Fibroblast of lung (primary cell): ENCODE results near the gene CLPTM1L.

Experiments used
- EZH2 ChIP-seq: IDR thresholded peaks from 2 replicates; pipeline ENCODE4 v1.5.1; 2012; ENCODE audit warnings: low read length, control low read depth, mild to moderate bottlenecking; ENCODE audit errors: missing control alignments
- TF ChIP-seq, protein P1 (sequence below), 2 donors: IDR thresholded peaks in 1 of 2; conservative IDR thresholded peaks in 1 of 2; 1 replicate in 1 of 2; 2 replicates in 1 of 2; pipeline ENCODE4 v1.5.1; 2011 to 2012; ENCODE audit warnings: low read length in 2 of 2, control low read depth in 1 of 2, inconsistent platforms in 1 of 2, low read depth in 1 of 2, mild to moderate bottlenecking in 1 of 2

DNA sequence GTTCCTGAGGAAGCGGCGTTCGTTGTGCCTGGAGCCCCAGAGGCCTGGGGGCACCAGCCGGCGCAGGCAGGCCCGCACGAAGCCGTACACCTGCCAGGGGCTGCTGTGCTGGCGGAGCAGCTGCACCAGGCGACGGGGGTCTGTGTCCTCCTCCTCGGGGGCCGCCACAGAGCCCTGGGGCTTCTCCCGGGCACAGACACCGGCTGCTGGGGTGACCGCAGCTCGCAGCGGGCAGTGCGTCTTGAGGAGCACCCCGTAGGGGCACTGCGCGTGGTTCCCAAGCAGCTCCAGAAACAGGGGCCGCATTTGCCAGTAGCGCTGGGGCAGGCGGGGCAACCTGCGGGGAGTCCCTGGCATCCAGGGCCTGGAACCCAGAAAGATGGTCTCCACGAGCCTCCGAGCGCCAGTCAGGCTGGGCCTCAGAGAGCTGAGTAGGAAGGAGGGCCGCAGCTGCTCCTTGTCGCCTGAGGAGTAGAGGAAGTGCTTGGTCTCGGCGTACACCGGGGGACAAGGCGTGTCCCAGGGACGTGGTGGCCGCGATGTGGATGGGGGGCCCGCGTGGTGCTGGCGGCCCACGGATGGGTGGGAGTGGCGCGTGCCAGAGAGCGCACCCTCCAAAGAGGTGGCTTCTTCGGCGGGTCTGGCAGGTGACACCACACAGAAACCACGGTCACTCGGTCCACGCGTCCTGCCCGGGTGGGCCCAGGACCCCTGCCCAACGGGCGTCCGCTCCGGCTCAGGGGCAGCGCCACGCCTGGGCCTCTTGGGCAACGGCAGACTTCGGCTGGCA is 51.3 kb downstream of the CLPTM1L start:
- TF ChIP-seq, protein P1, sequence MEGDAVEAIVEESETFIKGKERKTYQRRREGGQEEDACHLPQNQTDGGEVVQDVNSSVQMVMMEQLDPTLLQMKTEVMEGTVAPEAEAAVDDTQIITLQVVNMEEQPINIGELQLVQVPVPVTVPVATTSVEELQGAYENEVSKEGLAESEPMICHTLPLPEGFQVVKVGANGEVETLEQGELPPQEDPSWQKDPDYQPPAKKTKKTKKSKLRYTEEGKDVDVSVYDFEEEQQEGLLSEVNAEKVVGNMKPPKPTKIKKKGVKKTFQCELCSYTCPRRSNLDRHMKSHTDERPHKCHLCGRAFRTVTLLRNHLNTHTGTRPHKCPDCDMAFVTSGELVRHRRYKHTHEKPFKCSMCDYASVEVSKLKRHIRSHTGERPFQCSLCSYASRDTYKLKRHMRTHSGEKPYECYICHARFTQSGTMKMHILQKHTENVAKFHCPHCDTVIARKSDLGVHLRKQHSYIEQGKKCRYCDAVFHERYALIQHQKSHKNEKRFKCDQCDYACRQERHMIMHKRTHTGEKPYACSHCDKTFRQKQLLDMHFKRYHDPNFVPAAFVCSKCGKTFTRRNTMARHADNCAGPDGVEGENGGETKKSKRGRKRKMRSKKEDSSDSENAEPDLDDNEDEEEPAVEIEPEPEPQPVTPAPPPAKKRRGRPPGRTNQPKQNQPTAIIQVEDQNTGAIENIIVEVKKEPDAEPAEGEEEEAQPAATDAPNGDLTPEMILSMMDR (conservative IDR thresholded peaks at IDR 0.05 in 1 of 2, IDR thresholded peaks at IDR 0.05 in 1 of 2; ENCODE audit: low read depth in 1 of 2, low read length in 2 of 2): no peak
- no peak for TF ChIP-seq EZH2
